ENCODE data around the gene RPL28. TPM values are rescaled to one million over a fixed set of nuclear protein-coding genes. Genes with fewer than 3 reads are reported as not detected.

Gene RPL28
- total RNA-seq, 2 experiments from 2014 or later, result 3,995 to 4,178 TPM

DNA sequence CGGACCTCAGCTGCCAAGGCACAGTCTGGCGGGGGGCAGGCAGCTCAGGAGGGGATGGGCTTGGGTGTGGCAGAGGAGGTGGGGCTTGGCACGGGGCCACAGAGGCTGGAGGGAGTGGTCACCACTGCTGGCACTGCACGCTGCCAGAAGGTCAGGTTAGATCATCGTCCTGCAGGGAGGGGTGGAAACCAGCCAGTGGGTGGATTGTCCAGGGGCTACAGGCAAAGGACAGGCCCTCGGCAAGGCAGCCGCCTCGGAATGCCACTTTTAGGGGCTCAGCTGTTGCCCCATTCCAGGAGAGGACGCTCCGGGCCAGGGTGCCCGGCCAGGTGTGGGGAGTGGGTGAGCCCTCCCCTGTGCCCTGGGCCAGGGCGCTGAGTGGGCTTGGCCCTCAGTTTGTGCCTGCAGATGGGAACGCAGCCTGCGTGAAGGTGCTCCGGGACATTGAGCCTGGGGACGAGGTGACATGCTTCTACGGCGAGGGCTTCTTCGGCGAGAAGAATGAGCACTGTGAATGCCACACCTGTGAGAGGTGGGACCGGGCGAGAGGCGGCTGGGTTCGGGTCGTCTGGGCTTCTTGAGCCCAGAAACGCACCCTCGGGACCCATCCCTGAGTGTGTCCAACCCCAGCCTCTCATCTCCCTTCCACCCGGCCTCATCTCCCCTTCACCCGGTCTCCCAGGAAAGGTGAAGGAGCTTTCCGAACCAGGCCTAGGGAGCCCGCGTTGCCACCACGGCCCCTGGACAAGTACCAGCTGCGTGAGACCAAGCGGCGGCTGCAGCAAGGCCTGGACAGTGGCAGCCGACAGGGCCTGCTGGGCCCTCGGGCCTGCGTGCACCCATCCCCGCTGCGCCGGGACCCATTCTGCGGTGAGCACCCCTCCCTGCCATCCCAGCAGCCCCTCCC is 39.7 kb upstream of the RPL28 start:
- Mint-ChIP-seq H3K4me3 (no peak overlapping the region), H3K27me3 (peaks cover 6% of the 10 kb centered on the region), H3K4me1 (ENCODE audit: low read depth) (peaks cover under 1% of the 10 kb centered on the region), H3K9me3 (no peaks in the 10 kb centered on the region), H3K27ac (no peak overlapping the region), H3K36me3 (ENCODE audit: low read depth) (peaks cover 15% of the 10 kb centered on the region)
- peaks cover 7% of the 10 kb centered on the region for H3K4me1 ChIP-seq (ENCODE audit: insufficient read depth, low read length)
- H3K27ac ChIP-seq (ENCODE audit: low read depth in 1 of 2, low read length in 2 of 2), result no peak overlapping the region
- ChIA-PET CTCF (no interaction called here), POLR2A (no interaction called here)
- DNase-seq (no peak), ATAC-seq (ENCODE audit: poor library complexity) (no peak)
- peaks cover 0 to 3% of the 10 kb centered on the region in 2 experiments for H3K9me3 ChIP-seq (ENCODE audit: control insufficient read depth in 1 of 2, insufficient read depth in 1 of 2, low read length in 2 of 2)
- no peak for TF ChIP-seq CTCF (IDR thresholded peaks at IDR 0.05)
- intact Hi-C loops (cut with DNase I, micrococcal nuclease), result no loop called here
- peaks cover 8% of the 10 kb centered on the region for H3K36me3 ChIP-seq (ENCODE audit: insufficient read depth, low read length)
- peaks cover under 1 to 3% of the 10 kb centered on the region in 2 experiments for H3K27me3 ChIP-seq (ENCODE audit: control insufficient read depth in 1 of 2, insufficient read depth in 2 of 2, low read length in 2 of 2)
- H3K4me3 ChIP-seq (ENCODE audit: low read length), result no peak overlapping the region

DNA sequence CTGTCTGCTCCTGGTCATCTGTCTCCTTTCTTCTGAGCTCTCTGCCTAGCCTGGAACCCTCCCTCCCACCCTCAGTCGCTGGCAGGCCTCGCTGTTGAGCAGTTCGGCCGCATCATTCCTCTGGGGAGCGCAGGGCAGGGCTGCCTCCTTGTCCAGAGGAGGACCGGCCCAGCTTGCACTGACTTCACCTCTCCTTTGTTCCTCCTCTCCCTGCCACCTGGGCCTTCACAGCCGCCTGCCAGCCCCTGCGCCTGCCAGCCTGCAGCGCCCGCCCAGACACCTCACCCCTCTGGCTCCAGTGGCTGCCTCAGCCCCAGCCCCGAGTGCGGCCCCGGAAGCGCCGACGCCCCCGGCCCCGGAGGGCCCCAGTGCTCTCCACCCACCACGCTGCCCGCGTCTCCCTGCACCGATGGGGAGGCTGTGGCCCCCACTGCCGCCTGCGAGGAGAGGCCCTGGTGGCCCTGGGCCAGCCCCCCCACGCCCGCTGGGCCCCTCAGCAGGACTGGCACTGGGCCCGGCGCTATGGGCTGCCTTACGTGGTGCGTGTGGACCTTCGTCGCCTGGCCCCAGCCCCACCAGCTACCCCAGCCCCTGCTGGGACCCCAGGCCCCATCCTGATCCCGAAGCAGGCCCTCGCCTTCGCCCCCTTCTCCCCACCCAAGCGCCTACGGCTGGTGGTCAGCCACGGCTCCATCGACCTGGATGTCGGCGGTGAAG is 38.8 kb upstream of the RPL28 start:
- ATAC-seq (ENCODE audit: poor library complexity), result no peak
- peaks cover 6% of the 10 kb centered on the region for H3K4me1 Mint-ChIP-seq (ENCODE audit: low read depth)

More for the DNA sequence above, 38.8 kb upstream of the RPL28 start:
- Histone ChIP-seq H3K27ac (ENCODE audit: low read depth in 1 of 2, low read length in 2 of 2) (no peak overlapping the region), H3K9me3 (ENCODE audit: control insufficient read depth in 1 of 2, insufficient read depth in 1 of 2, low read length in 2 of 2) (peaks cover 0 to 7% of the 10 kb centered on the region in 2 experiments), H3K4me1 (ENCODE audit: insufficient read depth, low read length) (peaks cover 2% of the 10 kb centered on the region), H3K4me3 (ENCODE audit: low read length) (no peak overlapping the region), H3K27me3 (ENCODE audit: control insufficient read depth in 1 of 2, insufficient read depth in 2 of 2, low read length in 2 of 2) (peaks cover 7 to 8% of the 10 kb centered on the region in 2 experiments), H3K36me3 (ENCODE audit: insufficient read depth, low read length) (peaks cover 8% of the 10 kb centered on the region)
- no peak for TF ChIP-seq CTCF (IDR thresholded peaks at IDR 0.05)
- Mint-ChIP-seq H3K27me3 (peaks cover 15% of the 10 kb centered on the region), H3K4me3 (no peak overlapping the region), H3K36me3 (ENCODE audit: low read depth) (peaks cover 11% of the 10 kb centered on the region), H3K9me3 (no peaks in the 10 kb centered on the region), H3K27ac (no peak overlapping the region)
- ChIA-PET CTCF (no interaction called here), POLR2A (no interaction called here)
- intact Hi-C loops (cut with DNase I, micrococcal nuclease), result no loop called here
- no peak for DNase-seq
